ENCODE data around the gene ZDHHC1.

The ZDHHC1 gene, protein sequence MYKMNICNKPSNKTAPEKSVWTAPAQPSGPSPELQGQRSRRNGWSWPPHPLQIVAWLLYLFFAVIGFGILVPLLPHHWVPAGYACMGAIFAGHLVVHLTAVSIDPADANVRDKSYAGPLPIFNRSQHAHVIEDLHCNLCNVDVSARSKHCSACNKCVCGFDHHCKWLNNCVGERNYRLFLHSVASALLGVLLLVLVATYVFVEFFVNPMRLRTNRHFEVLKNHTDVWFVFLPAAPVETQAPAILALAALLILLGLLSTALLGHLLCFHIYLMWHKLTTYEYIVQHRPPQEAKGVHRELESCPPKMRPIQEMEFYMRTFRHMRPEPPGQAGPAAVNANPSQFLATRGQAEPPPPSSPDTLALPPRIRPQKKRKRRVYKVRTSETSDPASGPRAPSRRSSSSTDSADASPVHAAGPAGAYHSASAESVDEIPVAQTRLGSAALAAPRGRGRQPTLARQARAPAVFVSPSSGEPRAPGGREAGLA

DNA sequence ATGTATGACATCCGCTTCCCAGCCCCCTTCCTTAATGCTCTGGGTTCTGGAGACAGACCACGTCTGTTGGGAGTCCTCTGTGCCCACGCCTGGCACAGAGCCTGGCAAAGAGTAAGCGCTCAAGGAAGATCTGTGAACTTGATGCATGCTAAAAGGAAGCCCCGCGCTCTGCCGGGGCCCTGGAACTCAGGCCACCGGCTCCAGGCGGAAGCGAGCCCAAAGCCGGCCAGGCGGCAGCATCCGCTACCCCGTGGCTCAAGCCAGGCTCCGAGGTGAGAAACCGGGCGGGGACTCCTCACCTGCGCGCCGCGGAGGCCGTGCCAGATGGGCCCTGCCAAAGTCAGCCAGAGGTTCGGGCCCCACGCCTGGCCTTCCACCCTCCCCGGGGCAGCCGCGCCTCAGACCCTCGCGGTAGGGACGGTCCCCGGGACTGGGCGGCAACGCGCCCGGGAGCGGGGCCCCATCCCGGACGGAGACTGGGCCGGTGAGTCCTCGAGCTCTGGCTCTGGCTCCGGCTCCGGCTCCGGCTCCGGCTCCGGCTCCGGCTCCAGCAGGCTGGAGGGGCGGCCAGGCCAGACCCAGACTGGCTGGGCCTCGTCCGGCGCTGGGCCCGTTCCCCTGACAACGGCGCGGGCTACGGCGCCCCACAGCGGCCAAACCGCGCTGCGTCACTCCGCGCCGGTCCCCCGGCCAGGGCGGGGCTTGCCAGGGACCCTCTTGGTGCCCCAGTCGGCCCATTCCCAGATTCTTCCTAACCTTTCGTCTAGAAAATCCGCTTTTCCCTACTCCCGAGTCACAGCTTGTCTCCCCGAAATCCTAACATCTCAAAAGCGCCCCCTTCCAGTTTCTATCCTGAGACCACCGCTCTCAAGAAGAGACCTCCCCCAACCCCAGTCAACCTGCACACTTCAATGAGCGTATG, at the start of gene ZDHHC1:
TSS of gene ZDHHC1 (minus strand) at position 606 of the 922 bp plus-strand sequence. CDS start 8,702 bp downstream, outside the sequence.
- in situ Hi-C loops (cut with MboI; ENCODE audit: low pct_unique_long_range_greater_than_20kb, low sequenced_read_pairs), result no loop called here
- peak; percentile 63 for DNase-seq

DNA sequence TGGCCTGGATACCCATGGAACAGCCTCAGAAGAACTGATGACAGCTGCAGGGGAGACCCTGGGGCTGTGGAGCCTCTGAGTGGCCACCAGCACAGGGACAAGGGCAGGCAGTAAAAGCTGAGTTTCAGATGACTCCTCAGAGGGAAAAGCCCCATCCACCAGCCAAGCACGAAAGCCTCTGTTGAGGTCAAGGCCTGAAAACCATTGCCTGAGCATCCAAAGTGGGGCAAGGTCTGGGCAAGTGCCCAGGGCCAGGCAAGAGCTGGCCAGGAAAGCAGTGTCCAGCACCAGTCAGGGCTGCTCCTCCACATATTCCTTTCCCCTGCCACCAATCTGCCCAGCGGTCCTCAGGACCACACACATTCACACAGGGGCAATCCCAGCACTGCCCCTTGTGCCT, 48.3 kb upstream of the ZDHHC1 start:
- DNase-seq, result no peak
- in situ Hi-C loops (cut with MboI; ENCODE audit: low pct_unique_long_range_greater_than_20kb, low sequenced_read_pairs), result no loop called here

DNA sequence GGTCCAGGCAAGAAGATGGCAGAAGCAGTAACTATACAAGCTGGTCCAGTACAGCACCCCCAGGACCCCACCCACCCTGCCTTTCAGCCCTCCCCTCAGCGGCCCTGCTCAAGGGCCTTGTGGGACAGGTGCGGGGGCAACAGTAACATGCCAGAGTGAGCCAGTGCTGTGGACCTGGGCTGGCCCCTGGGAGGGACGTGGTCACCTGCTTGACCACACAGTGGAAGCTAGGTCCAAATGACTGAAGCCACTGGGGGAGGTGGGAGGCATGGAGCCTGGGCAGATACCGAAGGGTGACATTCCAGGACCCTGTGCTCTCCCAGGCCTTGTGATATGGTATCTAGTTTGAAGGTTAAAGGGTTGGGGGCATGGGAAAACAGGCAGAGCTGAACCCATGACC, 47.4 kb upstream of the ZDHHC1 start:
- in situ Hi-C loops (cut with MboI; ENCODE audit: low pct_unique_long_range_greater_than_20kb, low sequenced_read_pairs), result no loop called here

DNA sequence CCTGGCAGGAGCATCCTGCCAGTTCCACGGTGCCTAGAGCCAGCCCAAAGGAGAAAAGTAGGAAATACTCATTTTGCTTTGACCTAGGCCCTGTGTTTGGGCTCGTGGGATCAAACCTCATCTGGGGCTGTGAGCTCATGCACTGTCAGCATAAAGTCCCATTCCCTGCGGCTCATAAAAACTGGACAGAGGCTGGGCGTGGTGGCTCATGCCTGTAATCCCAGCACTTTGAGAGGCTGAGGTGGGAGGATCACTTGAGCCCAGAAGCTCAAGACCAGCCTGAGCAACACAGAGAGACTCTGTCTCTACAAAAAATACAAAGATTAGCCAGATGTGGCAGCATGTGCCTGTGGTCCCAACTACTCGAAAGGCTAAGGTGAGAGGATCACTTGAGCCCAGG, 46.8 kb upstream of the ZDHHC1 start:
- in situ Hi-C loops (cut with MboI; ENCODE audit: low pct_unique_long_range_greater_than_20kb, low sequenced_read_pairs), result no loop called here
- DNase-seq, result no peak

More for the DNA sequence above, 47.4 kb upstream of the ZDHHC1 start:
- no peak for DNase-seq

DNA sequence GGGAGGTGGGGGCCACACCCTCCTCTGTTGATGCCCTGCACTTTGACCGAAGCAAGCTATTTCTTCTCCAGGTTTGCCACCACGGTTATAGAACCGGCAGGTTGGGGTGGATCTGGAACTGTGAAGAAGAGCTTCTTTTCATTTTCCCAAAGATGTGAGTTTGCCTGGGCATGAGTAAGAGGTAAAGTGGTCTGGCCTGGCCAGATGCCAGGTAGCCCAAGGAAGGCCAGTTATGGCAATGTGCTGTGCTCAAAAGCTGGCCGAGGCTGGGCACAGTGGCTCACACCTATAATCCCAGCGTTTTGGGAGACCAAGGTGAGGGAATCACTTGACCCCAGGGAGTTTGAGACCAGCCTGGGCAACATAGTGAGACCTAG, 46.0 kb upstream of the ZDHHC1 start:
- no peak for DNase-seq
- in situ Hi-C loops (cut with MboI; ENCODE audit: low pct_unique_long_range_greater_than_20kb, low sequenced_read_pairs), result no loop called here

DNA sequence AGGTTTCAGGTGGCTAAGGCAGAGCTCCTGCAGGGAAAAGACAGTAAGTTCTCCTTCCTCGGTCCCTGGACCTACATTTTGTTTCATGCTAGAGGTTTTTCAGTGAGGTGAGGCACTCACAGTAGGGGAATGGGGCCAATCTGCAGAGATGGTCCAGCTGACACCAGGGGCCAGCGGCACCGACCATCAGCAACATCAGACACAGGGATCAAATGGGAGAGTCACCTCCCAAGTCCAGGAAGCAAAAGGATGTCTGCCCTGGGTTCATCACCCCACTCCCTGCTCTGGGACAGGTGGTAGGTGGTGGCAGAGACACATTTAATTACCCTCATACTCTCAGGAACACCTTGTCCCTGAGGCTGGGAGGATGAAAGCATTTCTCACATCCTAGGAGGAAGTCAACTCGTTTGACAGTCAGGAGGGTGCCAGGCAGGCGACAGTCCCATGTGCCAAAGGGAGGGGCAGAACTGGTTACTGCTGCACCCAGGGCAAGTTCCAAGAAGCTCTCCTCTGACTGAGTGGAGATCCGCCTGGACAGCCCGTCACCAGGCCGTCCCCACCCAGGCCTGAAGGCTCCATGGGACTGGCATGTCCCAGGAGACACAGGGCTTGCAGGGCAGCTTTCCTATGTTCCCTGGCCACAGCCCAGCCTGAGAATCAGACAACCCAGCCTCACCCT, 45.5 kb upstream of the ZDHHC1 start:
- in situ Hi-C loops (cut with MboI; ENCODE audit: low pct_unique_long_range_greater_than_20kb, low sequenced_read_pairs), result no loop called here
- DNase-seq, result no peak

DNA sequence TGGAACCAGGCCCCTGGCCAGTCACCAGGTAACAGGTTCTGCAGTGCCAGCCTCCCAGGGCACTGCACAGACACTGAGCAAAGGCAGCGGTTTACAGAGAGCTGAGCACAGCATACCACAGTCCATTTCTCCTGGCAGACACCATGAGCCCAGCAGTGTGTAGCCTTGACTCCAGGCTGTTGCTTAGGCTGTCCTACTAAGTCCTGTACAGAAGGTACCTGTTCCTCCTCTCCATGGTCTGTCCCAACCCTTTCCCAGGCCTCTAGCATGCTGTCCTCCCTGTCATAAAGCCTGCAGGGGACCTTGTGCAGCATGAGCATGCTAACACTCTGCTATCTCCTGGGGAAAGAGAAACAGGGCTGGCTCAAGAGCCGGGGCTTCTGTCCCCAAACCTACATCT, 44.7 kb upstream of the ZDHHC1 start:
- in situ Hi-C loops (cut with MboI; ENCODE audit: low pct_unique_long_range_greater_than_20kb, low sequenced_read_pairs), result no loop called here
- no peak for DNase-seq

DNA sequence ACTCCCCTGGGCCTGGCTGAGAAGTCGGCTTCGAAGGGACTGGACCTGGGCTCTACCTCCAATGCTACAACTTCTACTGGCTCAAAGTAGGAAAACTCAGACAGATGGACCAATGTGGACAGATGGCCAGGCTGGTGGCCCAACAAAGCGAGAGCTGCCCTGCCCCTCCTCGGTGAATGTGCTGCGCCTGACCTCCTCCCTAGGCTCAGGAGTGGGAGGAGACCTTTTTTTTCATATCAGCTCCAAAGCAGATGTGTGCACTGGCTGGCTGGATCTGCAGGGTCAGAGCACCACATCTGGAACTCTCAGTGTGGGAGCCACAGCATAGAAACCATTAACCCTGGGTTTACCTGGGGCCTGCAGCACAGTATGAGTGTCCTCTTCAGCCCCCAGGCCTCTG, 43.9 kb upstream of the ZDHHC1 start:
- no peak for DNase-seq
- in situ Hi-C loops (cut with MboI; ENCODE audit: low pct_unique_long_range_greater_than_20kb, low sequenced_read_pairs), result no loop called here

DNA sequence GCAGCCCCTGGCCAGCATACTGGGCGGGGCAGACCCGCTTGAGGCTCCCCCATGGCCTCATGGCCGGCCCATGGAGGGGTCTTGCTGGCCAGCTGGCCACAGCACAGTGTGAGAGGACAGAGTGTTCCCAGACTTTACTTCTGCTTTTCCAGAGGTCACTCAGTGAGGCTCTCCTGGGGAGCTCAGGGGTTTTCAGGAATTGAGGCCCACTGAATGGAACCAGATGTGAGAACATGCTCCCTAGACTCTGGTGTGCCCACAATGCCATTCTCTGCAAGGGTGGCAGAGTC, 43.5 kb upstream of the ZDHHC1 start:
- in situ Hi-C loops (cut with MboI; ENCODE audit: low pct_unique_long_range_greater_than_20kb, low sequenced_read_pairs), result no loop called here
- no peak for DNase-seq

DNA sequence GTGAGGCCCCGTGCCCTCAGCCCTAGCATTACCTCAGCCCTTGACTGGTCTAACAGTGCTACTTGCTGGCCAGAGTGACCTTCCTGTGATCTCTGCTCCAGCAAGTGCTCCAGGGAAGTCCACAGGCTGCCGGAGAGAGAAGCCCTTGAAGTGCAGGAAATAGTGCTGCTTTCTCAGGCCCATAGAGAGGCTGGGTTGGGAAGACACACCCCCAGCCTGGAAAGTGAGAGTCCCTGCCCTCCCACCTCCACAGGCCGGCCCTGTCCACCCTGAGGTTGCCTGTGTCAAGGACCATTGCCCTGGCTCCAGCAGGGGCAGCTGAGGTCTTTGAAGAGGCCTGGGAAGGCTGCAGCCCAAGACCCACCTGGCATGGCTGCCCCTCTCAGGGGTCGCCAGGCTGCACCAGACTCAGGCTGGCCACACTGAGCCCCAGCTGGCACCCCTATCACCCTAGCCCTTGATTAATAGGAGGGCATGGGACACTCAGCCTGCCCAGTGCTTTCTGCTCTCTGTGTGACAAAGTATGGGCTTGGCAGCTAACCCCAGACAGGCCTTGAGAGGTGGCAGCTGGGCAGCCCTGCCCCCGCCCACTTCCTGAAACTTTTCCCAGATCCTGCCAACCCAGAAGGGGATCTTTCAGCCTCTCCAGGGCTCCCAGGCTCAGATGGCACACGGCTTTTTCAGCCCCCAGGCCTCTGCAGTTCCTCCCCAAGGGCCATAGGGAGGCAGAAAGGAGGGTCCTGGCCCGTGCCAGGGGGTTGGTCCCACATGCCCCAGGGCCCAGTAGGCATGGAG, 43.0 kb upstream of the ZDHHC1 start:
- in situ Hi-C loops (cut with MboI; ENCODE audit: low pct_unique_long_range_greater_than_20kb, low sequenced_read_pairs), result no loop called here
- no peak for DNase-seq

DNA sequence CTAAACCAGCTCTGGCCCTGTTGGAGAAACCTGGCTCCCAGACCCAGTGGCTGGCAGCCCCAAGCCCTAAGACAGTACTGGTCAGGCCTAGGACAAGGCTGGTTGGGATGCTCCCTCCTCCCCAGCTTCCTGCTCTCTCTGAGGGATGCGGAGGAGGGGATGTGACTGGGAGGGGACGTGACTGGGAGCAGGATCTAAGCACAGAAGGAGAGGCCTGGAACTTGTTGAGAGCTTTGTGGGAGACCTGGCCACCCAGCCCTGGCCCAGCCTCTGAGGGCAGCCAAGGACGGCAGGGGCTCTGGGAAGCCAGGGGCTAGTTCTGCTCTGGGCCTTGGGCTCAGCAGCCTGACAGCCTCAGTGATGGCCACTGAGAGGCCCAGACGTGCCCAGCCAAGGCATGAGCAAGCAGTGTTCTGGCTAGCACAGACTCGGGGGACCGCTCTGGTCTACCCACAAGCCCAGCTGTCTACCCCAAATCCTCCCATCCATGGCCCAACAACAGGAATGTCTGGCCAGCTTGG, 41.9 kb upstream of the ZDHHC1 start:
- in situ Hi-C loops (cut with MboI; ENCODE audit: low pct_unique_long_range_greater_than_20kb, low sequenced_read_pairs), result no loop called here
- DNase-seq, result no peak

DNA sequence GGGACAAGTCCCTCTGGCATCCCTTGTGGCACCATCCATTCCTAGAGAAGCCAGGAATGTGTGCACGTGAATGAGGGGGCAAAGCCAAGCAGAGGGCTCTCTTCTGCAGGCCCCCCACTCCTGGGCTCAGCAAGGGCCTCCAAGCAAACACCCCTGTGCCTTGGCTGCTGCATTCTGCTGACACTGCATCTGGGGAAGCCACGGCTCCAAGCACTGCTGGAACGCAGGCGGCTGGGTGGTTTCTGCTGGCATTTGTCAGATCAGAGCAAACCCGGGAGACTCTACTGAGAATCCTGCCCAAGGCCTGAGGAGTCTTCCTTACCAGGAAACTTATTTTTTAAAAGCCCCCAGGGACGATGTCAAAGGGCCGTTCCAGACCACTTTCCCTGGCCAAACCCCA, 41.3 kb upstream of the ZDHHC1 start:
- in situ Hi-C loops (cut with MboI; ENCODE audit: low pct_unique_long_range_greater_than_20kb, low sequenced_read_pairs), result no loop called here
- no peak for DNase-seq

DNA sequence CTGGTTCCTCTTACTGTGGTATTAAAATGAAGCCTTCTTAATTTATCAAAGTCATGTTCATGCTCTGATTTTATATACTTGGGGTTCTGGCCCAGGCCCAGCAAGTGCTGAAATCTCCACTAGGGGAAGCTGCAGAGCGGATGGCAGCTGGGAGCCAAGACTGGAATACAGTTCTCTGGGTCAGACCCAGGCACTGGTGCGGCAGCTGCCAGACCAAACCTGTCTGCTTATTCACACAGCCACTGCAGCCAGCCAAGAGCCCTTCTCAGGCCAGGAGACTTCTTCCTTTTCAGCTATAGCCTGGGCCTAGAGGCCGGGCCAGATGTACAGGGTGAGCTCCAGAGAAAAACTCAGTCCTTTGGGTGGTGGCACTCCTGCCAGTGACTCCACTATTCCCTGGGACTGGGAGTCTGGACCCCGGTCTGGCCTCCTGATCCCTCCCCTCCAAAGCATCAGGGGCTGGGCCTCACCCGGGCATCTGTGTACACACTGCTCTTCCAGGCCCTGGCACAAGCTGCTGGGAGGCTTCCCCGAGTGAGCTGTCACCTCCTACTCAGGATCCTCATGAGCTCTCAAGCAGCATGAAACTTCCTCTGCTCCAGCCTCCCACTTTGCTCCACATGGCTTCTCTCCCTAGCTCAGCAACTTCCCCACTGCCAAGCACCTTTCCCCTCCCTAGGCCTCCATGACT, 40.3 kb upstream of the ZDHHC1 start:
- DNase-seq, result no peak
- in situ Hi-C loops (cut with MboI; ENCODE audit: low pct_unique_long_range_greater_than_20kb, low sequenced_read_pairs), result no loop called here

DNA sequence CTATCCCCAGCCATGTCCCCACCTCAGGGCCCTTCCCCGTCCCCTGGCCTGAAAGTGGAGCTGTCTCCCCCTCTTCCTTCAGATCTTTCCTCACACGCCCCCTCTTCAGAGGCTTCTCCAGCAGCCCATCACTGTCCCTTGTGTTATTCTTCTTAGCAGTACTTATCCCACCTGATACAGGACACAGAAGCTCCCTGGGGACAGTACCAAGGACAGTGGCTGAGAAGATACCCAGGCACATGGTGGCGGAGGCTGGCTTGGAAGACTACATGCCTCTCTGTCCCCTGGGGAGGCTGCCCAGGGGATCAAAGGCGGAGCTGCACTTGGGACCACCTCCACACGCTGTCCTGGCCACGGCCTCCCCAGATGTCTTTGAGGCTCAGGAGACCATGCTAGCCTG, 38.6 kb upstream of the ZDHHC1 start:
- in situ Hi-C loops (cut with MboI; ENCODE audit: low pct_unique_long_range_greater_than_20kb, low sequenced_read_pairs), result no loop called here
- DNase-seq, result no peak

DNA sequence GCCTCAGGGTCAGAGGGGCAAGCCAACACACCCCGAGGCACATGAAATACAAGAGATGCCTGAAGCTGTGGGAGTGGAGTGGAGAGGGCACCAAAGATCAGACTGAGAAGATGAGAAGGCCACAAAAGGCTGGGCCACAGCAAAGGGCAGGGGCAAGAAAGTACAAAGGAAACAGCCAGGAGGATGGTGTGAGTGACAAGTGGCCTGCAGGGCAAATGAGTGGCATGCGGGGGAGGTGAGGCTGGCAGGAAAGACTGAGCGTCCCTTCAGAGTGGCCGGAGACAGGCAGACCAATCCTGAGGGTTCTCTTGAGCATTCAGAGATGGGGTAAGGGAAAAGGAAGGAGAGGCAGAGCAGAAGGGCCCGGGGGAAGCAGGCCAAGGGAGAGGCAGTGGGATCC, 37.8 kb upstream of the ZDHHC1 start:
- DNase-seq, result no peak
- in situ Hi-C loops (cut with MboI; ENCODE audit: low pct_unique_long_range_greater_than_20kb, low sequenced_read_pairs), result no loop called here

DNA sequence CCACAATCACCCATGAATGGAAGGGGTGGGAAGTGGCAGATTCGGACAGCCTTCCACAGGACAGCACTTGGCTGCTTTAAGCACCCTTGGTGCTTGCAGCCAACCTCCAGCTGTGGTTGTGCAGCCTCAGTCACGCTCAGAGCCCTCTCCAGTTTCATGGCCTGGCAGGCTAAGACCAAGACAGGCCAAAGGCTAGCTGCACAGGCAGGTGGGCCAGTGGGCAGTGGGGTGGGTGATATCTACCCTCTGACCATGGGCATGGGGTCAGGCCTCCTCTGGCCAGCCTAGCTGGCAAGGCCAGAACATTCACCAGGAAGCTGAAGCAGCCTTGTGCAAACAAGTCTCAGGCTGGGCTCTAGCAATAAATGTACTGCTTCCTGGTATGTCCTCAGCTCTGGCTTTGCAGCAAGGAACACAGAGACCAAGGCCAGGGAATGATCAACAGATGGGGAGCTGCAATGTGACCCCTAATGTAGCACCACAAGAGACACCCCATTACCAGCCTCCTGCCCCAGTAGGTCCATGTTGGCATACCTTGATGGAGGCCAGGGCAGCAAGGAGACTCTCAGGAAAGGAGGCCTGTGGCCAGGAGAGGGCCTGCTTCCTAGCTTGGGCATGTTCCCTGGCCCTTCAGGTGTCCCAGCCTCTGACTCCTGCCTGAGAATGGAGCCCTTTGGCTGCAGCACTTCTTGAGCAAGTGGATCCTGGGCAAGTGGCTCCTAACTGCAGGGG, 35.6 kb upstream of the ZDHHC1 start:
- no peak for DNase-seq
- in situ Hi-C loops (cut with MboI; ENCODE audit: low pct_unique_long_range_greater_than_20kb, low sequenced_read_pairs), result no loop called here

DNA sequence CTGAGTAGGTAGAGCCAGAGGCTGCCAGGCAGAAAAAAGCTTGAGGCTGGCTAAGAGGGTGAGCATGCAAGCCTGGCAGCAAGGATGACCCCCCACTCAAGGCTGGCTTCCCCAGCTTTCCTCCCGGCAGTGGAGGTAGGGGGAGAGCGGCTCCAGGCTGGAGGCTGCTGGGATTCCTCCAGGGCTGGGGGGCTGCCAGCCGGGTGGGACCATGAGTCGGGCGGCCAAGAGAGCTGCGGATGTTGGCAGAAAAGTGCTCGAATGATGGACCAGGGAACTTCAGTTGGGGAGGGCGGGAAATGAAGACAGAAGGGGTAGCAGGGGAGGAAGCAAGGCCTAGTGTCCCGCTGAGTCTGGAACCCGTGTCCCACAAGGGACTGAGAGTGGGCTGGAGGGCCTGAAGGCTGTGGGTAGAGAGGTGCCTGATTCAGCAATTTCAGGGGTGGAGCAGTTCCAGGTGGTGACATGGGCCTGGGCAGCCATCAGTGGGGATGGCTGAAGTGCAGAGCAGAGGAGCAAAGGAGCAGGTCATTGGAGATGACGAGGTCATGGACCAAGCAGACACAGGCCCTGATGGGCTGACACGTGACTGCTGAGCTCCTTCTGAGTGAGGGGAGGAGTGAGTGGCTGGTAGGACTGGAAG, 34.9 kb upstream of the ZDHHC1 start:
- in situ Hi-C loops (cut with MboI; ENCODE audit: low pct_unique_long_range_greater_than_20kb, low sequenced_read_pairs), result no loop called here
- no peak for DNase-seq

Measured in KBM-7 (cell line).